ENCODE results near the gene FBXO31. TPM values are rescaled to one million over a fixed set of nuclear protein-coding genes. Genes with fewer than 3 reads are reported as not detected.

Gene FBXO31
- total and polyA plus RNA-seq, 10 of the 15 experiments (the other 5 are each of a cell fraction or from before 2014, with no cell fraction given), result 0.19 to 33.1 (median 10.3) TPM

DNA sequence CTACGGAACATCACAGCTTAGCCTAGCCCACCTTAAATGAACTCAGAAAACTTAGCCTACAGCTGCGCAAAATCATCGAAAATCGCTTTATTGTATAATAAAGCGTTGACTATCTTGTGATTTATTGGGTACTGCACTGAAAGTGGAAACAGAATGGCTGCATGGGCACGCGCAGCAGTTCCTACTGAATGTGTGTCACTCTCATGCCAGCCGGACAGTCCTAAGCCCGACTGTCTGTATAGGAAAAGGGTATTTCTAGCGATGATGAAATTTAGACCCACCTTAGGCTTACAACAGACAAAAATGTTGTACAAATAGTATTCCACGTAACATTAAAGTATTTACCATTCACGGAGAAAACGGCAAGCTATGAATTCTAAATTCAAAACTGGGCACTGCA is 9.3 kb downstream of the FBXO31 start (continued):
- TF ChIP-seq RUNX3 (IDR thresholded peaks at IDR 0.05; ENCODE audit: low read length) (no peak), HDAC6 (IDR thresholded peaks at IDR 0.05; ENCODE audit: unreplicated experiment) (no peak), MXI1 (IDR thresholded peaks at IDR 0.05; ENCODE audit: low read depth, low read length) (no peak), SUPT20H (IDR thresholded peaks at IDR 0.05; ENCODE audit: borderline replicate concordance, control insufficient read depth, low read depth, low read length) (no peak), BACH1 (IDR thresholded peaks at IDR 0.05; ENCODE audit: borderline replicate concordance) (no peak)
- TF ChIP-seq, protein P1, sequence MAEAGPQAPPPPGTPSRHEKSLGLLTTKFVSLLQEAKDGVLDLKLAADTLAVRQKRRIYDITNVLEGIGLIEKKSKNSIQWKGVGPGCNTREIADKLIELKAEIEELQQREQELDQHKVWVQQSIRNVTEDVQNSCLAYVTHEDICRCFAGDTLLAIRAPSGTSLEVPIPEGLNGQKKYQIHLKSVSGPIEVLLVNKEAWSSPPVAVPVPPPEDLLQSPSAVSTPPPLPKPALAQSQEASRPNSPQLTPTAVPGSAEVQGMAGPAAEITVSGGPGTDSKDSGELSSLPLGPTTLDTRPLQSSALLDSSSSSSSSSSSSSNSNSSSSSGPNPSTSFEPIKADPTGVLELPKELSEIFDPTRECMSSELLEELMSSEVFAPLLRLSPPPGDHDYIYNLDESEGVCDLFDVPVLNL (IDR thresholded peaks at IDR 0.05; ENCODE audit: low read depth, low read length), result no peak

DNA sequence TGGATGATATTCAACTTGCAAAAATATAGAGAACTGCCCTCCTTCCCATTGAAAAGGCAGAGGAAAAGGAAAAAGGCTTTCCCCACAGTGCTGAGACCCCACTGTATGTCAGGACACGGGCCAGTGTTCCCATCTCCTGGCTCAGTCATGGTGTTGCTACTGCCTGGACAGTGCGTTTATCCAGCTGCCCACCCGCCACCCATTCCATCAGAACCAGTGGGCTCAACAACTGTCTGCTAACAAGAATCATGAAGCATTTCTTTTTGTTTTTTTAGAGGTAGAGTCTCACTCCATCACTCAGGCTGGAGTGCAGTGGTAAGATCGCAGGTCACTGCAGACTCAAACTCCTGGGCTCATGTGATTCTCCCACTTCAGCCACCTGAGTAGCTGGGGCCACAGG is 11.3 kb downstream of the FBXO31 start:
- ChIA-PET POLR2A (no interaction called here), CTCF (no interaction called here)
- no peaks in the 10 kb centered on the region for H3K27me3 ChIP-seq (replicated peaks in 1 of 2; ENCODE audit: control insufficient read depth in 2 of 2, insufficient read depth in 2 of 2, low read length in 1 of 2)

More for the DNA sequence above, 11.3 kb downstream of the FBXO31 start:
- no TSS peak for BruUV-seq (replicated peaks)
- peaks cover 6% of the 10 kb centered on the region; the same call in 1 of the 2 replicates for H3K4me1 ChIP-seq (ENCODE audit: control insufficient read depth, insufficient read depth, low read length)
- peaks cover 0 to 1% of the 10 kb centered on the region in 2 experiments; a peak in 1 of 4 replicates for H3K36me3 ChIP-seq (ENCODE audit: control insufficient read depth in 2 of 2, insufficient read depth in 2 of 2, low read length in 1 of 2)
- no peak for FAIRE-seq
- in situ Hi-C loops (cut with MboI), result no loop called here
- intact Hi-C loops (cut with micrococcal nuclease; ENCODE audit: unreplicated experiment), result no loop called here
- no peak for DNase-seq (ENCODE audit: low read depth, low spot score)
- H4K20me1 ChIP-seq (ENCODE audit: control insufficient read depth, insufficient read depth), result no peaks in the 10 kb centered on the region
- no peak for ATAC-seq
- RAD21 ChIA-PET (ENCODE audit: unreplicated experiment), result no interaction called here
- H2AFZ ChIP-seq (ENCODE audit: control insufficient read depth, low read depth, low read length), result no peak overlapping the region
- no peak overlapping the region for H3K27ac ChIP-seq (ENCODE audit: control insufficient read depth, insufficient read depth)
- H3K9me3 ChIP-seq (replicated peaks; ENCODE audit: control insufficient read depth, insufficient read depth, low read length), result no peaks in the 10 kb centered on the region
- H3K4me2 ChIP-seq (ENCODE audit: control insufficient read depth, insufficient read depth), result no peak overlapping the region
- SMC1A ChIA-PET (ENCODE audit: uncharacterized antibody, unreplicated experiment), result no interaction called here
- WGBS (ENCODE audit: insufficient coverage, insufficient replicate concordance, low lambda C conversion rate, missing lambda C conversion rate), result 98% methylated on average over 4 of the region's 4 CpGs
- no peak overlapping the region for H3K4me3 ChIP-seq
- TF ChIP-seq GABPA (IDR thresholded peaks at IDR 0.05; ENCODE audit: low read depth), result no peak
- H3K9ac ChIP-seq (ENCODE audit: control insufficient read depth, insufficient read depth, low read length), result no peak overlapping the region
- peaks cover 37% of the 10 kb centered on the region for H3K79me2 ChIP-seq (ENCODE audit: control insufficient read depth, insufficient read depth, low read length)
